K562 (cell line): ENCODE results near the gene ARHGEF6.

Experiments
- ATF2 ChIP-seq: sonication (generic); formaldehyde crosslinking; IDR thresholded peaks from 2 replicates; pipeline ENCODE4 v1.8.1; 2022; ENCODE audit warnings: missing genetic modification reagents
- BRD4 ChIP-seq: fragments of 200-600 bp; sonication (generic); IDR thresholded peaks from 2 replicates; pipeline ENCODE4 v1.6.1; 2017; ENCODE audit warnings: inconsistent platforms
- CTCF ChIP-seq, 3 experiments: IDR thresholded peaks in 2 of 3; conservative IDR thresholded peaks in 1 of 3; 2 replicates each; pipeline ENCODE4 v1.5.1; 2011 to 2012; ENCODE audit warnings: low read length in 3 of 3, mild to moderate bottlenecking in 3 of 3, control low read depth in 2 of 3, improper control_type of control experiment in 1 of 3, inconsistent platforms in 1 of 3, low read depth in 1 of 3, mixed read lengths in 1 of 3, moderate library complexity in 1 of 3; ENCODE audit not compliant: insufficient read depth in 2 of 3
- HDAC3 ChIP-seq: fragments of 450-650 bp; IDR thresholded peaks from 2 replicates; pipeline ENCODE4 v1.6.1; 2018; ENCODE audit warnings: borderline replicate concordance, mild to moderate bottlenecking, moderate library complexity; ENCODE audit not compliant: partially characterized antibody
- RBBP5 ChIP-seq: fragments of 200-600 bp; sonication (generic); IDR thresholded peaks from 2 replicates; pipeline ENCODE4 v1.6.1; 2012; ENCODE audit warnings: borderline replicate concordance, mild to moderate bottlenecking, low read length, control low read depth, inconsistent platforms; ENCODE audit not compliant: insufficient read depth, poor library complexity, severe bottlenecking
- SIN3A ChIP-seq, 2 experiments: fragments of 150-350 bp in 1 of 2; IDR thresholded peaks; 2 replicates each; pipeline ENCODE4 v1.6.1; 2011 to 2016; ENCODE audit warnings: borderline replicate concordance in 2 of 2, low read depth in 2 of 2, low read length in 2 of 2, mild to moderate bottlenecking in 2 of 2, moderate library complexity in 2 of 2; ENCODE audit not compliant: control insufficient read depth in 1 of 2
- SP2 ChIP-seq: IDR thresholded peaks from 2 replicates; pipeline ENCODE4 v1.6.1; 2011; ENCODE audit warnings: mild to moderate bottlenecking, low read depth, low read length, moderate library complexity; ENCODE audit not compliant: poor library complexity, severe bottlenecking; ENCODE audit errors: extremely low read depth
- STAT5B ChIP-seq: fragments of 250-450 bp; sonication (Bioruptor Pico); IDR thresholded peaks from 2 replicates; pipeline ENCODE4 v1.8.0; 2021; ENCODE audit warnings: mild to moderate bottlenecking, inconsistent platforms
- YY1 ChIP-seq, 3 experiments: IDR thresholded peaks; 2 replicates each; pipeline ENCODE4 v1.6.1; 2011; ENCODE audit warnings: low read length in 2 of 3, mild to moderate bottlenecking in 2 of 3, moderate library complexity in 2 of 3, borderline replicate concordance in 1 of 3, control low read depth in 1 of 3, low read depth in 1 of 3; ENCODE audit not compliant: insufficient read depth in 3 of 3, insufficient replicate concordance in 2 of 3, control insufficient read depth in 1 of 3, insufficient read length in 1 of 3; ENCODE audit errors: extremely low read depth in 1 of 3
- ZBTB7A ChIP-seq: IDR thresholded peaks from 2 replicates; pipeline ENCODE4 v1.6.1; 2011; ENCODE audit warnings: low read depth, mild to moderate bottlenecking, low read length, moderate library complexity, borderline replicate concordance; ENCODE audit not compliant: control insufficient read depth
- ZNF3 ChIP-seq: fragments of 250-450 bp; sonication (Bioruptor Pico); IDR thresholded peaks from 2 replicates; pipeline ENCODE4 v1.5.0; 2021; ENCODE audit warnings: mild to moderate bottlenecking, moderate library complexity

GRCh38 chrX:136752346-136752745 lies 28.4 kb downstream of the ARHGEF6 start:
- TF ChIP-seq CTCF (IDR thresholded peaks at IDR 0.05 in 2 of 3, conservative IDR thresholded peaks at IDR 0.05 in 1 of 3; ENCODE audit: insufficient read depth in 2 of 3, low read depth in 1 of 3, low read length in 3 of 3) = no peak
- no peak for TF ChIP-seq ZBTB7A
- TF ChIP-seq SP2 = no peak
- no peak for TF ChIP-seq ZNF3 (CRISPR knock-in tag)
- TF ChIP-seq ATF2 (CRISPR knock-in tag) = no peak
- TF ChIP-seq BRD4 = no peak
- TF ChIP-seq YY1 (IDR thresholded peaks at IDR 0.05; ENCODE audit: borderline replicate concordance in 1 of 3, control insufficient read depth in 1 of 3, extremely low read depth in 1 of 3, insufficient read depth in 3 of 3, insufficient read length in 1 of 3, insufficient replicate concordance in 2 of 3, low read depth in 1 of 3, low read length in 2 of 3) = no peak
- no peak for TF ChIP-seq RBBP5
- TF ChIP-seq HDAC3 = no peak
- no peak for TF ChIP-seq STAT5B (CRISPR knock-in tag)
- no peak for TF ChIP-seq SIN3A (IDR thresholded peaks at IDR 0.05; ENCODE audit: borderline replicate concordance in 2 of 2, control insufficient read depth in 1 of 2, low read depth in 2 of 2, low read length in 2 of 2)
